Measurements from ENCODE around the gene SLC26A6. TPM values are rescaled to one million over a fixed set of nuclear protein-coding genes. Genes with fewer than 3 reads are reported as not detected.

SLC26A6 gene
- total and polyA plus RNA-seq, 11 donors: 6.7 to 14.6 (median 9.9) TPM

GRCh38 chr3:48598323-48599076 is 36.8 kb downstream of the SLC26A6 start:
- peaks cover 0 to 17% (median 0%) of the 10 kb centered on the region in 9 donors for H3K27me3 ChIP-seq
- peaks cover 0 to 62% (median 48%) of the 10 kb centered on the region in 9 donors for H3K36me3 ChIP-seq
- intact Hi-C loops (cut with DNase I): loop anchor here in 2 of 10 donors (5.0 kb wide), 1 partner anchor 36 kb away; the partner anchor contains the start of gene UCN2 (in 2 of the 2)
- TF ChIP-seq CTCF (IDR thresholded peaks at IDR 0.05): no peak
- TF ChIP-seq POLR2A (IDR thresholded peaks at IDR 0.05): no peak
- H3K9me3 ChIP-seq: no peaks in the 10 kb centered on the region
- peak; percentile 73 to 89 (median 81) for ATAC-seq
- peak overlapping the region in 1 of 12 donors; percentile 5 for H3K4me3 ChIP-seq
- H3K27ac ChIP-seq: peak overlapping the region; percentile 79 to 98 (median 92)
- WGBS, 4 donors: 14 to 30% (median 28%) methylated on average over 1 to 5 of the region's 5 CpGs
- DNase-seq: peak; percentile 72 to 90 (median 81)
- peaks cover 8 to 86% (median 66%) of the 10 kb centered on the region in 12 donors for H3K4me1 ChIP-seq

- ATAC-seq (peak in 2 of 4 donors; percentile 0 to 4), DNase-seq (peak in 1 of 5 donors; percentile 49)
- Histone ChIP-seq H3K27me3 (peaks cover 0 to 17% (median 0%) of the 10 kb centered on the region in 9 donors), H3K36me3 (peaks cover 0 to 51% (median 37%) of the 10 kb centered on the region in 9 donors), H3K4me3 (no peak overlapping the region), H3K9me3 (no peaks in the 10 kb centered on the region), H3K4me1 (peaks cover 8 to 77% (median 66%) of the 10 kb centered on the region in 12 donors), H3K27ac (peak overlapping the region; percentile 79 to 98 (median 92))
- intact Hi-C loops (cut with DNase I): loop anchor here in 2 of 10 donors (5.0 kb wide), 1 partner anchor 35 kb away; the partner anchor contains the start of gene UCN2 (in 2 of the 2)
- no peak for TF ChIP-seq POLR2A (IDR thresholded peaks at IDR 0.05)
- TF ChIP-seq CTCF (IDR thresholded peaks at IDR 0.05): no peak
- WGBS, 4 donors: 58 to 68% (median 63%) methylated on average over 6 of the region's 6 CpGs
Measured at GRCh38 chr3:48597408-48597800, 37.9 kb downstream of the SLC26A6 start.

- Histone ChIP-seq H3K4me1 (peaks cover 8 to 76% (median 65%) of the 10 kb centered on the region in 12 donors), H3K36me3 (peaks cover 0 to 45% (median 31%) of the 10 kb centered on the region in 9 donors), H3K9me3 (no peaks in the 10 kb centered on the region), H3K4me3 (no peak overlapping the region), H3K27ac (peak overlapping the region; percentile 79 to 98 (median 92)), H3K27me3 (peaks cover 0 to 17% (median 0%) of the 10 kb centered on the region in 9 donors)
- DNase-seq: peak in 1 of 5 donors; percentile 36
- 58 to 69% (median 62%) methylated on average over 8 of the region's 8 CpGs for WGBS, 4 donors
- ATAC-seq: no peak
- intact Hi-C loops (cut with DNase I): loop anchor here in 2 of 10 donors (5.0 kb wide), 1 partner anchor 35 kb away; the partner anchor contains the start of gene UCN2 (in 2 of the 2)
- TF ChIP-seq POLR2A (IDR thresholded peaks at IDR 0.05) (no peak), CTCF (IDR thresholded peaks at IDR 0.05) (no peak)
Measured at GRCh38 chr3:48596676-48597407, 38.4 kb downstream of the SLC26A6 start.
